Tibial artery (tissue), 4 donors: ENCODE data around the gene HTRA1.

Source experiments
- DNase-seq, 2 donors: peaks; one replicate each; pipeline ENCODE4 v3.0.0-alpha.2; 2019
- H3K27ac ChIP-seq, 2 donors: fragments of 200-600 bp; sonication (generic) in 1 of 2; 1 replicate in 1 of 2; 2 replicates in 1 of 2; pipeline ENCODE4 v1.5.1; 2018 to 2019; ENCODE audit warnings: mild to moderate bottlenecking in 1 of 2
- H3K27me3 ChIP-seq, 2 donors: fragments of 200-600 bp; sonication (generic) in 1 of 2; one replicate each; pipeline versions ENCODE4 v1.5.1 to v1.6.0; 2016 to 2019
- H3K36me3 ChIP-seq, 3 donors: fragments of 200-600 bp; sonication (generic) in 2 of 3; one replicate each; pipeline ENCODE4 v1.5.1; 2016 to 2019; ENCODE audit warnings: mild to moderate bottlenecking in 2 of 3
- H3K4me1 ChIP-seq, 4 donors: fragments of 200-600 bp; sonication (generic) in 2 of 4; 1 replicate in 3 of 4; 2 replicates in 1 of 4; pipeline ENCODE4 v1.5.1; 2016 to 2019
- H3K4me3 ChIP-seq, 2 donors: fragments of 200-600 bp; sonication (generic) in 1 of 2; 1 replicate in 1 of 2; 2 replicates in 1 of 2; pipeline ENCODE4 v1.5.1; 2018 to 2019; ENCODE audit warnings: mild to moderate bottlenecking in 2 of 2
- H3K9me3 ChIP-seq, 3 donors: fragments of 200-600 bp; sonication (generic) in 1 of 3; one replicate each; pipeline ENCODE4 v1.5.1; 2016 to 2019
- intact Hi-C: fragments of 100-400 bp; cut with DNase I; formaldehyde crosslinking; loops from one replicate; pipeline ENCODE4 v1.15.0; 2023; ENCODE audit warnings: low total_unique reads
- TF ChIP-seq, protein P1 (sequence below), 2 experiments: fragments of 200-600 bp in 1 of 2; fragments of 450-650 bp in 1 of 2; IDR thresholded peaks; one replicate each; pipeline ENCODE4 v1.5.1; 2017 to 2019; ENCODE audit warnings: antibody characterized with exemption in 2 of 2, mild to moderate bottlenecking in 1 of 2, moderate library complexity in 1 of 2

HTRA1 gene

DNA sequence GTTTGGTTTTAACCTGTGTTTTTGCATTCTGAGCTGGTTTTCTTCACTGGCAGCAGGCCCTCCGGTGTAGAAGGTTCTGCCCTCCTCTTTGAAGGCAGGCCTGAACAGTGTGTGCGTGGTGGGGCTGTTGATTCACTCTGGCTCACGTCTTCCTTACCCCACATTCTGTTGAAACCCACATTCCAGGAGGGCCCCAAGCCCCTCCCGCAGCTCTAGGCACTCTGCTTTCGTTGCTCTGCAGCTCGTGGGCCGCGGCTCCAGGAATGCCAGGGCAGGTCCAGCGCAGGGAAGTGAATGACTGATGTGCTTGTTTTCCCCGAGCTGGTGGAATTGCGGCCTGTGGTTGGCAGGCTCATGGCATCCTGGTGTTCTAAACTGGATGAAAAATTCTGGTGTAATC is 49.0 kb downstream of the HTRA1 start:
- intact Hi-C loops, result no loop called here
- DNase-seq, result no peak
- TF ChIP-seq, protein P1, sequence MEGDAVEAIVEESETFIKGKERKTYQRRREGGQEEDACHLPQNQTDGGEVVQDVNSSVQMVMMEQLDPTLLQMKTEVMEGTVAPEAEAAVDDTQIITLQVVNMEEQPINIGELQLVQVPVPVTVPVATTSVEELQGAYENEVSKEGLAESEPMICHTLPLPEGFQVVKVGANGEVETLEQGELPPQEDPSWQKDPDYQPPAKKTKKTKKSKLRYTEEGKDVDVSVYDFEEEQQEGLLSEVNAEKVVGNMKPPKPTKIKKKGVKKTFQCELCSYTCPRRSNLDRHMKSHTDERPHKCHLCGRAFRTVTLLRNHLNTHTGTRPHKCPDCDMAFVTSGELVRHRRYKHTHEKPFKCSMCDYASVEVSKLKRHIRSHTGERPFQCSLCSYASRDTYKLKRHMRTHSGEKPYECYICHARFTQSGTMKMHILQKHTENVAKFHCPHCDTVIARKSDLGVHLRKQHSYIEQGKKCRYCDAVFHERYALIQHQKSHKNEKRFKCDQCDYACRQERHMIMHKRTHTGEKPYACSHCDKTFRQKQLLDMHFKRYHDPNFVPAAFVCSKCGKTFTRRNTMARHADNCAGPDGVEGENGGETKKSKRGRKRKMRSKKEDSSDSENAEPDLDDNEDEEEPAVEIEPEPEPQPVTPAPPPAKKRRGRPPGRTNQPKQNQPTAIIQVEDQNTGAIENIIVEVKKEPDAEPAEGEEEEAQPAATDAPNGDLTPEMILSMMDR (IDR thresholded peaks at IDR 0.05), result no peak
- Histone ChIP-seq H3K4me1 (peaks cover 0 to 2% (median 0%) of the 10 kb centered on the region in 4 donors), H3K9me3 (no peaks in the 10 kb centered on the region), H3K36me3 (peaks cover 68 to 90% (median 84%) of the 10 kb centered on the region in 3 donors), H3K27me3 (no peaks in the 10 kb centered on the region), H3K27ac (no peak overlapping the region), H3K4me3 (no peak overlapping the region)

DNA sequence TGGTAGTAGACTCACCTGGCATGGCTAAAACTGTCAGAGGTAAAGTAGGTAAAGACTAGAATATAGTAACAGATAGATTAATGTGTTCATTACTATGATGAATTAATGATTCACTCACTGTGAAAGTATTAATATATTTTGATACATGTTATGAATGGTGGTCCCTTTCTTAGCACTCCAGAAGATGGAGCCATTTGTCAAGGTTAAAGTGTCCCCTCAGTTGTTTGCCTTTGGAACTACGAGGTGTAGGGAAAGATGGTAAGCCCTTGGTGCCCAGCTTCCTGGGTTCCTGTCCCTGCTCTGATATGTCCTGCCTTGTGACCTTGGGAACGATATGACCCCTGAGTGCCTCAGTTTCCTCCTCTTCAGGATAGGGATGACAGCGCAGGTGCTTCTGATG is 49.4 kb downstream of the HTRA1 start:
- Histone ChIP-seq H3K4me3 (no peak overlapping the region), H3K27me3 (no peaks in the 10 kb centered on the region), H3K27ac (no peak overlapping the region), H3K36me3 (peaks cover 72 to 94% (median 89%) of the 10 kb centered on the region in 3 donors), H3K4me1 (no peaks in the 10 kb centered on the region), H3K9me3 (no peaks in the 10 kb centered on the region)
- no peak for DNase-seq
- intact Hi-C loops, result no loop called here
- TF ChIP-seq, protein P1 (IDR thresholded peaks at IDR 0.05), result no peak

DNA sequence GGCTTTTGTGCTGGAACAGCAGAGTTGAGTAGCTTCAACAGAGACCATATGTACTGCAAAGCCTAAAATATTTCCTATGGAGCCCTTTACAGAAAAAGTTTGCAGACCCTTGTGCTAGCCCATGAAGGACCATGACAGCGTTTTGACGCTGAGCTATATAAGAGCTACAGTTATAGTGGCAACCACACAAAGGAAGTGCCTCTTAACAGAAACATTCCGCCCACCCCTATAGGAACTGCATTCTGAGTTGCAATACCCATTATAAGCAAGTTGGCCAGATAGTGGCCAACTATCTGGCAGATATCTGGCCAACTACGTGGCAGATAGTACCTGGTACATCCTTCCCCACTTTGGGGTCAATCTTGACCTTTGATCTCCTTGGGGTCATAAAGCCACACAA is 51.7 kb downstream of the HTRA1 start:
- TF ChIP-seq, protein P1 (IDR thresholded peaks at IDR 0.05), result no peak
- intact Hi-C loops, result no loop called here
- Histone ChIP-seq H3K4me3 (no peak overlapping the region), H3K9me3 (no peaks in the 10 kb centered on the region), H3K27me3 (no peaks in the 10 kb centered on the region), H3K4me1 (no peaks in the 10 kb centered on the region), H3K36me3 (peaks cover 86 to 99% (median 92%) of the 10 kb centered on the region in 3 donors), H3K27ac (no peak overlapping the region)
- no peak for DNase-seq

DNA sequence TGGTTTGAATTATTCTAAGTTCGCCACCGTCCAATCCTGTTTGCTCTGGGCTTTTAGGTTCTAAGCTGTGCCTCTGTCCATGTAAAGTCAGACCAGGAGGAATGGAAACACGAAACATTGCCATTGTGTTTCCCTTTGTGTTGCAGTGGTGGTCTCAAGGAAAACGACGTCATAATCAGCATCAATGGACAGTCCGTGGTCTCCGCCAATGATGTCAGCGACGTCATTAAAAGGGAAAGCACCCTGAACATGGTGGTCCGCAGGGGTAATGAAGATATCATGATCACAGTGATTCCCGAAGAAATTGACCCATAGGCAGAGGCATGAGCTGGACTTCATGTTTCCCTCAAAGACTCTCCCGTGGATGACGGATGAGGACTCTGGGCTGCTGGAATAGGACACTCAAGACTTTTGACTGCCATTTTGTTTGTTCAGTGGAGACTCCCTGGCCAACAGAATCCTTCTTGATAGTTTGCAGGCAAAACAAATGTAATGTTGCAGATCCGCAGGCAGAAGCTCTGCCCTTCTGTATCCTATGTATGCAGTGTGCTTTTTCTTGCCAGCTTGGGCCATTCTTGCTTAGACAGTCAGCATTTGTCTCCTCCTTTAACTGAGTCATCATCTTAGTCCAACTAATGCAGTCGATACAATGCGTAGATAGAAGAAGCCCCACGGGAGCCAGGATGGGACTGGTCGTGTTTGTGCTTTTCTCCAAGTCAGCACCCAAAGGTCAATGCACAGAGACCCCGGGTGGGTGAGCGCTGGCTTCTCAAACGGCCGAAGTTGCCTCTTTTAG is 52.9 kb downstream of the HTRA1 start:
- TF ChIP-seq, protein P1 (IDR thresholded peaks at IDR 0.05), result no peak
- Histone ChIP-seq H3K4me1 (no peaks in the 10 kb centered on the region), H3K27ac (no peak overlapping the region), H3K36me3 (peaks cover 78 to 88% (median 84%) of the 10 kb centered on the region in 3 donors), H3K4me3 (no peak overlapping the region), H3K9me3 (no peaks in the 10 kb centered on the region), H3K27me3 (no peaks in the 10 kb centered on the region)
- no peak for DNase-seq
- intact Hi-C loops, result no loop called here

DNA sequence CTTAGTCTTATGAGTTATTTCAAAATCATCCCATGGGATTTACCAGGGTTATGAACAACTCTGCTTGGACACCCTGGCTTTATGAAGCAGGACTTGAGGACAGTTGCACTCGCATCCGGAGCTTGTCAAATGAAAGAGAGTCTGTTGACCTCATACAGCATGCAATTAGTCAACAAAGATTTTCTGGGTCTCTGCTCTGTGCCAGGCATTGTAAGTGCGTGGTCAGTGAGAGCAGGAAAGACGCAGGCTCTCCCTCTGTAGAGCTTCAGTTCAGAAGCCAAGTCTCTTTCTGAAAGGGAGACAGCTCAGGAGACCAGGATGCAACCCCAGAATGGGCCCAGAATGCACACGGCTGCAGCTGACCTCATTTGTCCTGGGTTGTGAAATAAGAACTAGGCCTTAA is 53.7 kb downstream of the HTRA1 start:
- peaks cover 72 to 81% (median 77%) of the 10 kb centered on the region in 3 donors for H3K36me3 ChIP-seq
- H3K27me3 ChIP-seq, result no peaks in the 10 kb centered on the region
- no peak overlapping the region for H3K4me3 ChIP-seq
- TF ChIP-seq, protein P1 (IDR thresholded peaks at IDR 0.05), result no peak
- no peak overlapping the region for H3K27ac ChIP-seq
- H3K9me3 ChIP-seq, result no peaks in the 10 kb centered on the region
- intact Hi-C loops, result no loop called here
- no peaks in the 10 kb centered on the region for H3K4me1 ChIP-seq
- DNase-seq, result no peak
